Keratinocyte (primary cell): ENCODE measurements around the gene SULT4A1.

Experiments used
- EZH2 ChIP-seq: IDR thresholded peaks from one replicate; pipeline ENCODE4 v1.6.1; 2012; ENCODE audit warnings: inconsistent platforms, mild to moderate bottlenecking, low read length, moderate library complexity
- TF ChIP-seq, protein P1 (sequence below), 3 experiments: IDR thresholded peaks in 1 of 3; conservative IDR thresholded peaks in 1 of 3; optimal IDR thresholded peaks in 1 of 3; 2 replicates in 2 of 3; 3 replicates in 1 of 3; pipeline versions ENCODE3 to v1.5.1; 2011; ENCODE audit warnings: low read length in 3 of 3, mild to moderate bottlenecking in 3 of 3, moderate library complexity in 2 of 3, control low read depth in 1 of 3, inconsistent platforms in 1 of 3; ENCODE audit not compliant: insufficient read depth in 2 of 3; ENCODE audit errors: extremely low read depth in 1 of 3

GRCh38 chr22:43824724-43825420 is 37.4 kb downstream of the SULT4A1 start:
- TF ChIP-seq, protein P1, sequence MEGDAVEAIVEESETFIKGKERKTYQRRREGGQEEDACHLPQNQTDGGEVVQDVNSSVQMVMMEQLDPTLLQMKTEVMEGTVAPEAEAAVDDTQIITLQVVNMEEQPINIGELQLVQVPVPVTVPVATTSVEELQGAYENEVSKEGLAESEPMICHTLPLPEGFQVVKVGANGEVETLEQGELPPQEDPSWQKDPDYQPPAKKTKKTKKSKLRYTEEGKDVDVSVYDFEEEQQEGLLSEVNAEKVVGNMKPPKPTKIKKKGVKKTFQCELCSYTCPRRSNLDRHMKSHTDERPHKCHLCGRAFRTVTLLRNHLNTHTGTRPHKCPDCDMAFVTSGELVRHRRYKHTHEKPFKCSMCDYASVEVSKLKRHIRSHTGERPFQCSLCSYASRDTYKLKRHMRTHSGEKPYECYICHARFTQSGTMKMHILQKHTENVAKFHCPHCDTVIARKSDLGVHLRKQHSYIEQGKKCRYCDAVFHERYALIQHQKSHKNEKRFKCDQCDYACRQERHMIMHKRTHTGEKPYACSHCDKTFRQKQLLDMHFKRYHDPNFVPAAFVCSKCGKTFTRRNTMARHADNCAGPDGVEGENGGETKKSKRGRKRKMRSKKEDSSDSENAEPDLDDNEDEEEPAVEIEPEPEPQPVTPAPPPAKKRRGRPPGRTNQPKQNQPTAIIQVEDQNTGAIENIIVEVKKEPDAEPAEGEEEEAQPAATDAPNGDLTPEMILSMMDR (optimal IDR thresholded peaks at IDR 0.05 in 1 of 3, IDR thresholded peaks at IDR 0.05 in 1 of 3, conservative IDR thresholded peaks at IDR 0.05 in 1 of 3; ENCODE audit: extremely low read depth in 1 of 3, insufficient read depth in 2 of 3, low read length in 3 of 3) = no peak
- no peak for TF ChIP-seq EZH2
